NCI-H2196 treated with DMSO at 0.1 percent for 48 hours (cell line): Measurements from ENCODE around the gene KDM1B.
"Not testable (repeated sequence)": the region's sequence is repeated elsewhere in the genome, so short reads cannot be mapped to it uniquely, and the experiment has no call there.

Experiments used
- DNase-seq: peaks from one replicate; lab custom pipeline; 2025; ENCODE audit not compliant: unreplicated experiment; lab: John Stamatoyannopoulos, UW

The KDM1B gene

DNA sequence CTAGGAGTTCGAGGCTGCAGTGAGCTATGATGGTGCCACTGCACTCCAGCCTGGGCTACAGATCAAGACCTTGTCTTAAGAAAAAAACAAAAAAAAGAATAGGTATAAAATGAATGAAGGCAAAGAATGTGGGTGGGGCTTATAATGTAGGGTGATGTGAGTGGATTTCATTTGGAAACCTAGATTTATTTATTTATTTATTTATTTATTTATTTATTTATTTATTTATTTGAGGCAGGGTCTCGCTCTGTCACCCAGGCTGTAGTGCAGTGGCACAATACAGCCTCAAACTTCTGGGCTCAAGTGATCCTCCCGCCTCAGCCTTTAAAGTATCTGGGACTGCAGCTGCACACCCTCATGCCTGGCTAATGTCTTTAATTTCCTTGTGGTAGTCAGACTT is 3.8 kb upstream of the KDM1B start:
- DNase-seq, result not testable (repeated sequence)

GRCh38 chr6:18151801-18152200 is 3.4 kb upstream of the KDM1B start:
- no peak for DNase-seq

GRCh38 chr6:18153311-18153703 is 1.9 kb upstream of the KDM1B start:
- no peak for DNase-seq

DNA sequence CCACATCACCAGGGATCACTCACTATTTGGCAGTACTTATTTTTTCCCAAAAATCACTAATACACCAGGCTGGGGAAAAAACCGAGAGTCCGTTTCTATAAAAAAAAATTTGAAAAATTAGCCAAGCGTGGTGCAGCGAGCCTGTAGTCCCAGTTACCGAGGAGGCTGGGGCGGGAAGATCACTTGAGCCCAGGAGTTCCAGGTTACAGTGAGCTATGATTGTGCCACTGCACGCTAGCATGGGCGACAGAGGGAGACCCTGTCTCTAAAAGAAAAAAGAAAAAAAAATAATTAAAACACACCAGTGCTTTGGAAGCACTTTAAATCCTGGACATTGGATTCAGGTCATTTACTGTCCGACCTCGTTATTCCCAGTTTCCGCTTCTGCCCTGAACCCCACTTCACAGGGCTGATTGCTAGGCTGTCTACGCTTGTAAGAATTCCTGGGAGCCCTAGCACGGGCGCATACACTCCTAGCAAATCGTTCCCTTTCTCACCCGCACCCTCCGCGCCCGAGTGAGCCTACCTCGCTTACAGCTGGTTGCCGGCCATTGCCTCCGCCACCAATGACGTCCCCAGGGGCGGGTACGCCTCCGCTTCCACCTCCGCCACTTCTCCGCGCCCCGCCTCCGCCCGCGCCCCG is 594 bp upstream of the KDM1B start, which contains the start of gene TPMT:
Gene TPMT, minus strand, starts transcription at position 571 of the 643 bp plus-strand sequence. CDS start 5,950 bp downstream, outside the sequence.
- no peak for DNase-seq

- peak; percentile 81 for DNase-seq
Observed at GRCh38 chr6:18155864-18156421, 721 bp downstream of the KDM1B start.

DNA sequence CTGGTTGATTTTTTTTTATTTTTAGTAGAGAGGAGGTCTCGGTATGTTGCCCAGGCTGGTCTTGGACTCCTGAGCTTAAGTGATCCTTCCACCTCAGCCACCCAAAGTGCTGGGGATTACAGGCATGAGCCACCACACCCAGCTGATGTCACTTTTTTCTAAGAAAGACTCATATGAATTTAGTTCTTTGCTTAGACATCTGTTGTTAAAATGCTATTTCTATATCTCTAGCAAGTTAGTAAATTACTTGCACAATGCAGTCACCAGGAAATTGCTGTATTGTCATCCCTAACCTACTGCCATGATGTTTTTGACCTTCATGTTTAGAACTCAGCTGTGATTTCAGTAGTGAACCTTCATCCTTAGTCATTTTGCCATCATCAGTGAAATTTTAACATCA is 5.7 kb downstream of the KDM1B start:
- DNase-seq, result no peak

GRCh38 chr6:18161431-18161830 is 6.2 kb downstream of the KDM1B start:
- no peak for DNase-seq

GRCh38 chr6:18162401-18162800 is 7.2 kb downstream of the KDM1B start:
- DNase-seq, result no peak

DNA sequence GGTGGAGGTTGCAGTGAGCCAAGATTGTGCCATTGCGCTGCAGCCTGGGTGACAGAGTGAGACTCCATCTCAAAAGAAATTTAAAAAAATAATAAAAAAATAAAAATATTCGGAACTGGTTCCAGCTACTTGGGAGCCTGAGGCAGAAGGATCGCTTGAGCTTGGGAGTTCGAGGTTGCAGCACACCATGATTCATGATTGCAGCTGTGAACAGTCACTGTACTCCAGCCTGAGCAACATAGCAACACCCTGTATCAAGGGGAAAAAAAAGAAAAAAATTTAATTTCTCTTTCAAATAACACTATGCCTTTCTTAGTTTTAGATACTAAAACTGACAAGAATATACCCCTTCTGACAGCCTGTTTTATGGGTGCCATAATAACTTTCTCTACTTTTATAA is 10.5 kb downstream of the KDM1B start:
- no peak for DNase-seq

- no peak for DNase-seq
Observed at GRCh38 chr6:18166312-18167036, 11.3 kb downstream of the KDM1B start.

- DNase-seq, result no peak
Observed at GRCh38 chr6:18168264-18168663, 13.0 kb downstream of the KDM1B start.

DNA sequence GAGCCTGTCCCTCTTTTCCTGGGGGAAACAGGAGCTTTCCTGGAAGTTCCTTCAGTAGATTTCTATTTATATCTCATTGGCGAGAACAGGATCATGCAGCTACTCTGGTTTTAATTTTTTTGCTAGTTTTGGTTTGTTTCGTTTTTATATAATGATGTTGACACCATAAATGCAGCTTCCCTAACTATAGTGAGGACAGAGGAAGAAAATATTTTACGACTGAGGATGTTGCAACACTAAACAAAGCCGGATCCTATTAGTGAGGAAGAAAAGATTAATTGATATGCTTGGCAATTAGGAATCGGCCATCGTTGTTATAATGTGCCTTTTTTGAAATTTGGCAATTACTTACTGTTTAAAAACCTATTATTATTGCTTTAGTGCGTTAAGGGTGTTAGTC is 16.6 kb downstream of the KDM1B start:
- no peak for DNase-seq

GRCh38 chr6:18176198-18176597 is 21.0 kb downstream of the KDM1B start:
- DNase-seq, result not testable (repeated sequence)

- DNase-seq, result no peak
Observed at GRCh38 chr6:18177286-18177965, 22.2 kb downstream of the KDM1B start.

GRCh38 chr6:18178960-18179615 is 23.9 kb downstream of the KDM1B start:
- DNase-seq, result no peak

DNA sequence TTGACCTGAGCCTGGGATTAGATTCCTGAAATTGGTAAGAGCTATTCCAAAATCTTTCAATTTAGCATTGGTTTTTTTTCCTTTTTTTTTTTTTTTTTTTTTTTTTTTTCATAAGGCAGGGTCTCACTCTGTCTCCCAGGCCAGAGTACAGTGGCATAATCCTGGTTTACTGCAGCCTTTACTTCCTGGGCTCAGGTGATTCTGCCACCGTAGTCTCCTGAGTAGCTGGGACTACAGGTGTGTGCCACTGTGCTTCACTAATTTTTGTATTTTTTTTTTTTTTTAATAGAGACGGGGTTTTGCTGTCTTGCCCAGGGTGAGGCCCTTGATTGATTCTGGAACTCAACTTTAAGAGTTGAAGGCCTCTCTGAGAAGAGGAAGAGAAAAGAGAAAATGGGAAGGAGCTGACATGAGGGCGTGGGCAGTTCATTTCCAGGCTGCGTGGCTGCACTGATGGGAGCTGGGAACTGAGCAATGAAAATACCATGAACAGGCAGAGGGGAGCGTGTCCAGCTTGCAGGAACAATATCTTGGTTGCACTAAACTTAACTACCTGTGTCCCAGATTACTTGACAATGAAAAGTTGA is 24.6 kb downstream of the KDM1B start:
- no peak for DNase-seq

DNA sequence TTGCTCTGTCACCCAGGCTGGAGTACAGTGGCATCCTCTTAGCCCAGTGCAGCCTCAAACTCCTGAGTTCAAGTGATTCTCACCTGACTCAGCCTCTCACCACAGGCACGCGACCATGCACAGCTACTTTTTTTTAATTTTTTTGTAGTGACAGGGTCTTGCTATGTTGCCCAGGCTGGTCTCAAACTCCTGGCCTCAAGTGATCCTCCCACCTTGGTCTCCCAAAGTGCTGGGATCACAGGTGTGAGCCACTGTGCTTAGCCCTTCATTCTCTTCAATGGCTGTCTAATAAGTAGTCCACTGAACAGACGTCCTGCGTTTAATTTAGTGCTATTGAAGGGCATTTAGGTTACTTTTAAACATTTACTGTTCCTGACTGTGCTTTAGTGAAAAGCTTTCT is 27.3 kb downstream of the KDM1B start:
- DNase-seq, result no peak

DNA sequence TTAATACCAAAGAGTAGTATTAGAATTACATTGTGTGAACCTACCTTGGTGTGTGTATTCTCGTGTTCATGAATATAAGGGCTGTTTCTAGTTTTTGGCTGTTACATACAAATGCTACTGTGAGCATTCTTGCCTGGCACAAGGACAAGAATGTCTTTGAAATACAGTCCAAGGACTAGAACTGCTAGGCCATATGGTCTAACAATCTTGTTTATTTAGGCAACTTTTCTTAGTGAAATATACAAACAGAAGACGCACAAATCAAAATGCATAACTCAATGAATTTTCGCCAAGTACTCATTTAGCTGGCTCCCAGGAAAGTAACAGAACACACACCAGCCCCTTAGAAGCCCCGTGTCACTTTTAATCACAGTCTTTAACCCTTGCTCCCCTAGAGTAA is 28.5 kb downstream of the KDM1B start:
- no peak for DNase-seq

DNA sequence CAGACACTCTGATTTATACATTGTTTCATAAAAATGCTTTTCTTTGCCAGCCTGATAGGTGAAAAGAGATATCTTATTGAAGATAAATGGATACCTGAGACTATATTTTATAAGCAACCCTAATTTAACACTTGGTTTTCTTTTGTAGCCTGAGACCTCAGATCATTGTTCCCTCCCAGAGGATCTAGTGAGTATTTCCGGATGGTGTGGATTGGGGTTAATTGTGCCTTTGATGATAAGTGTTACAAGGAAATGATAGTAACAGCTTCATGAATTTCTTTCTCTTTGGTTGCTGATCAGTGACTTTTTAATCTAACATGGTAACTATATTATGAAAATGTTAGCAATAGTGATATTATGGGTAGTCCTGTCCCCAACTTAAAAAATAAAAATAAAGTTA is 30.4 kb downstream of the KDM1B start:
- no peak for DNase-seq

- no peak for DNase-seq
Observed at GRCh38 chr6:18186033-18186432, 30.8 kb downstream of the KDM1B start.
